Smooth muscle cell (in vitro differentiated cells): Measurements from ENCODE around the gene CADPS2. TPM values are rescaled to one million over a fixed set of nuclear protein-coding genes. Genes with fewer than 3 reads are reported as not detected.

Experiments
- DNase-seq: peaks from one replicate; lab custom pipeline; 2025; ENCODE audit not compliant: unreplicated experiment; lab: John Stamatoyannopoulos, UW
- H2AFZ ChIP-seq: fragments of 200-600 bp; sonication (generic); 2 replicates; pipeline ENCODE4 v1.6.0; 2016; ENCODE audit warnings: antibody characterized with exemption, low read depth, mild to moderate bottlenecking
- H3F3A ChIP-seq: fragments of 200-600 bp; sonication (generic); 2 replicates; pipeline ENCODE4 v1.6.0; 2017; ENCODE audit warnings: antibody characterized with exemption, low read depth
- H3K27ac ChIP-seq: fragments of 200-600 bp; sonication (generic); 2 replicates; pipeline ENCODE4 v1.5.1; 2016; ENCODE audit warnings: low read depth, mild to moderate bottlenecking
- H3K27me3 ChIP-seq: fragments of 200-600 bp; sonication (generic); 2 replicates; pipeline ENCODE4 v1.6.1; 2016; ENCODE audit warnings: low read depth, mild to moderate bottlenecking
- H3K36me3 ChIP-seq: fragments of 200-600 bp; sonication (generic); 2 replicates; pipeline ENCODE4 v1.5.1; 2016; ENCODE audit warnings: low read depth
- H3K4me1 ChIP-seq: fragments of 200-600 bp; sonication (generic); 2 replicates; pipeline ENCODE4 v1.5.1; 2016; ENCODE audit warnings: low read depth
- H3K4me2 ChIP-seq: fragments of 200-600 bp; sonication (generic); 2 replicates; pipeline ENCODE4 v1.6.0; 2016; ENCODE audit warnings: mild to moderate bottlenecking
- H3K4me3 ChIP-seq: fragments of 200-600 bp; sonication (generic); 2 replicates; pipeline ENCODE4 v1.5.1; 2016; ENCODE audit warnings: mild to moderate bottlenecking
- H3K79me2 ChIP-seq: fragments of 200-600 bp; sonication (generic); 2 replicates; pipeline ENCODE4 v1.6.0; 2016; ENCODE audit warnings: low read depth, mild to moderate bottlenecking
- H3K9ac ChIP-seq: fragments of 200-600 bp; sonication (generic); 2 replicates; pipeline ENCODE4 v1.6.0; 2016; ENCODE audit warnings: low read depth
- H3K9me3 ChIP-seq: fragments of 200-600 bp; sonication (generic); replicated peaks from 2 replicates; pipeline ENCODE4 v1.5.1; 2016; ENCODE audit warnings: low read depth
- H4K20me1 ChIP-seq: fragments of 200-600 bp; sonication (generic); 2 replicates; pipeline ENCODE4 v1.6.0; 2016; ENCODE audit warnings: low read depth
- WGBS: methylation state at CpG from one replicate; pipeline ENCODE4 v1.1.7; 2016; ENCODE audit warnings: low lambda C conversion rate; 5-methylcytosine and 5-hydroxymethylcytosine counted together
- polyA plus RNA-seq: library from polyadenylated mRNA; unstranded; fragments of >200 nt; fragmentation: Nextera tagmentation; extraction: Ambion mirVana; gene quantifications from 2 replicates; pipeline ENCODE4 v1.2.1, GENCODE V29; 2016
- total RNA-seq: library from RNA; depleted of rRNA; stranded (reverse); fragments of >200 nt; gene quantifications from 2 replicates; pipeline ENCODE4 v1.2.3, GENCODE V29; 2014
- TF ChIP-seq, protein P1 (sequence below): fragments of 200-600 bp; sonication (generic); IDR thresholded peaks from 2 replicates; pipeline ENCODE4 v1.5.1; 2017; ENCODE audit warnings: borderline replicate concordance, mild to moderate bottlenecking, antibody characterized with exemption; ENCODE audit not compliant: insufficient read depth, poor library complexity, severe bottlenecking

CADPS2 gene
- total and polyA plus RNA-seq, 2 experiments from 2014 or later, result 8.5 to 15.6 TPM

DNA sequence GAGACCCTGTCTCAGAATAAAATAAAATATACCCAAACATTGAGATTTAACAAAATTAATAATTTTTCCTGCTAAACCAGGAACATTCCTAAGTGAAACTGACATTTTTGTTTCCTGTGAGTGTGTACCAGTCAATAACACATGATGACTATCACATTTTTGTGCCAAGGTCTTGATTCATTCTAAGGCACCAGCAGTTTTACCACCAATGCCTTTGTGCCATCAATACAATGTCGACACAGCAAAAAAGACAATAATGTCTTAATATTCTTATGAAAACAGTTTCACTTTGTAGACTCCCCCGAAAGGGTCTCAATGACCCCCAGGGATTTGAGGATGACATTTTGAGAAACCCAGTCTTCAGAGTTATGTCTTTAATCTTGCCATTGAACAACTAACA is 7.2 kb upstream of the CADPS2 start:
- Histone ChIP-seq H2AFZ (no peak overlapping the region), H3F3A (no peaks in the 10 kb centered on the region), H4K20me1 (no peaks in the 10 kb centered on the region), H3K9ac (no peak overlapping the region), H3K27ac (no peak overlapping the region), H3K27me3 (peaks cover 2% of the 10 kb centered on the region), H3K9me3 (no peaks in the 10 kb centered on the region), H3K79me2 (no peaks in the 10 kb centered on the region), H3K4me2 (no peak overlapping the region), H3K4me3 (no peak overlapping the region), H3K36me3 (no peaks in the 10 kb centered on the region), H3K4me1 (no peaks in the 10 kb centered on the region)
- no peak for DNase-seq
- TF ChIP-seq, protein P1, sequence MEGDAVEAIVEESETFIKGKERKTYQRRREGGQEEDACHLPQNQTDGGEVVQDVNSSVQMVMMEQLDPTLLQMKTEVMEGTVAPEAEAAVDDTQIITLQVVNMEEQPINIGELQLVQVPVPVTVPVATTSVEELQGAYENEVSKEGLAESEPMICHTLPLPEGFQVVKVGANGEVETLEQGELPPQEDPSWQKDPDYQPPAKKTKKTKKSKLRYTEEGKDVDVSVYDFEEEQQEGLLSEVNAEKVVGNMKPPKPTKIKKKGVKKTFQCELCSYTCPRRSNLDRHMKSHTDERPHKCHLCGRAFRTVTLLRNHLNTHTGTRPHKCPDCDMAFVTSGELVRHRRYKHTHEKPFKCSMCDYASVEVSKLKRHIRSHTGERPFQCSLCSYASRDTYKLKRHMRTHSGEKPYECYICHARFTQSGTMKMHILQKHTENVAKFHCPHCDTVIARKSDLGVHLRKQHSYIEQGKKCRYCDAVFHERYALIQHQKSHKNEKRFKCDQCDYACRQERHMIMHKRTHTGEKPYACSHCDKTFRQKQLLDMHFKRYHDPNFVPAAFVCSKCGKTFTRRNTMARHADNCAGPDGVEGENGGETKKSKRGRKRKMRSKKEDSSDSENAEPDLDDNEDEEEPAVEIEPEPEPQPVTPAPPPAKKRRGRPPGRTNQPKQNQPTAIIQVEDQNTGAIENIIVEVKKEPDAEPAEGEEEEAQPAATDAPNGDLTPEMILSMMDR, result no peak
- WGBS, result 98% methylated on average over 2 of the region's 2 CpGs

DNA sequence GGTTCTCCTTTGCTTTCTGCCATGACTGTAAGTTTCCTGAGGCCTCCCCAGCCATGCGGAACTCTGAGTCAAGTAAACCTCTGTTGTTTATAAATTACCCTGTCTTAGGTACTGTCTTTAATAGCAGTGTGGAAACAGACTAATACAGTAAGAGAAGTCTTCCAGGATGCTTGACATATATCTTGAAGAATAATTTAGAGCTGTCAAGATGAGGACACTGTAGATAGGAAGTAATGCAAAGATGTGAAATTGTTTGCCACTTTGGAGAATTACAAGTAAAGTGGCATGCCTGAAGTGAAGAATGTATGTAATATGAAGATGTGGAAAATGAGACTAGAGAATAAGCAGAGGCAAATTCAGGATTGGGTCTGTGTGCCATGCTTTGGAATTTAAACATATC is 2.9 kb upstream of the CADPS2 start:
- no peaks in the 10 kb centered on the region for H3K36me3 ChIP-seq
- no peak overlapping the region for H2AFZ ChIP-seq
- H3K4me3 ChIP-seq, result no peak overlapping the region
- no peaks in the 10 kb centered on the region for H3K79me2 ChIP-seq
- peaks cover 7% of the 10 kb centered on the region for H3K4me1 ChIP-seq
- H3K4me2 ChIP-seq, result no peak overlapping the region
- no peak overlapping the region for H3K27ac ChIP-seq
- H3K27me3 ChIP-seq, result peaks cover 3% of the 10 kb centered on the region
- DNase-seq, result no peak
- WGBS, result 78% methylated on average over 1 of the region's 1 CpG
- no peaks in the 10 kb centered on the region for H3F3A ChIP-seq
- H3K9ac ChIP-seq, result no peak overlapping the region
- H3K9me3 ChIP-seq, result no peaks in the 10 kb centered on the region
- TF ChIP-seq, protein P1, result no peak
- no peaks in the 10 kb centered on the region for H4K20me1 ChIP-seq

GRCh38 chr7:122887848-122888247 is 1.6 kb upstream of the CADPS2 start:
- Histone ChIP-seq H3K4me2 (no peak overlapping the region), H3K36me3 (no peaks in the 10 kb centered on the region), H3K4me3 (no peak overlapping the region), H4K20me1 (no peaks in the 10 kb centered on the region), H3K9ac (no peak overlapping the region), H3K27me3 (peaks cover 3% of the 10 kb centered on the region), H3K79me2 (no peaks in the 10 kb centered on the region), H3K9me3 (no peaks in the 10 kb centered on the region), H3K27ac (no peak overlapping the region), H2AFZ (no peak overlapping the region), H3F3A (no peaks in the 10 kb centered on the region), H3K4me1 (peaks cover 19% of the 10 kb centered on the region)
- TF ChIP-seq, protein P1, result no peak
- DNase-seq, result no peak

GRCh38 chr7:122887198-122887597 is 938 bp upstream of the CADPS2 start:
- peaks cover 3% of the 10 kb centered on the region for H3K27me3 ChIP-seq
- TF ChIP-seq, protein P1, result peak; percentile 6
- no peaks in the 10 kb centered on the region for H3F3A ChIP-seq
- 1% methylated on average over 12 of the region's 12 CpGs for WGBS
- peak overlapping the region; percentile 96 for H3K4me2 ChIP-seq
- peak overlapping the region; percentile 98 for H3K4me3 ChIP-seq
- H2AFZ ChIP-seq, result peak overlapping the region; percentile 98
- peak; percentile 19 for DNase-seq
- no peaks in the 10 kb centered on the region for H3K36me3 ChIP-seq
- H4K20me1 ChIP-seq, result no peaks in the 10 kb centered on the region
- H3K27ac ChIP-seq, result no peak overlapping the region
- H3K4me1 ChIP-seq, result peaks cover 21% of the 10 kb centered on the region
- no peak overlapping the region for H3K9ac ChIP-seq
- H3K9me3 ChIP-seq, result no peaks in the 10 kb centered on the region
- no peaks in the 10 kb centered on the region for H3K79me2 ChIP-seq
